ENCODE results near the gene KCNE4.

The KCNE4 gene

DNA sequence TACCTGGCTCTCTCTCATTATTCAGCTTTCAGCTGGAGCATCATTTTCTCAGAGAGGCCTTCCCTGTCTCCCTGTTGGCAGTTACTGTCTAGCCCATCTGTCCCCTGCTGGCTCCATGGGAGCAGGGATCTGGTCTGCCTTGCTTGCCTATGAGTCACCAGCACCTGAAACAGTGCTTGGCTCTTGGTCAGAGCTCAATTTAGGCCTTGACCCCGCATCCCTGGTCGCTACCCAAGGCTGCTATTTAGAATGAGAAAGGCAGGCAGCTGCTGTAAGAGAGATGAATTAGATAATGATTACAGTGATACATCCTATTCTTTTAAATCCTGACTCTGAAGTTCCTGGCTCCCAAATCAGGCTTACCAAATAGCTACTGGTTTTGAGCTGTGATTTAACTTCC, 32.9 kb downstream of the KCNE4 start:
- H3K36me3 ChIP-seq = no peaks in the 10 kb centered on the region
- H3K4me3 ChIP-seq = no peak overlapping the region
- no peaks in the 10 kb centered on the region for H3K9me3 ChIP-seq
- intact Hi-C loops (cut with DNase I; ENCODE audit: low total_unique reads) = no loop called here
- peaks cover 0 to 4% (median 0%) of the 10 kb centered on the region in 4 donors for H3K4me1 ChIP-seq
- H3K27ac ChIP-seq = no peak overlapping the region
- DNase-seq = no peak
- TF ChIP-seq, protein P1, sequence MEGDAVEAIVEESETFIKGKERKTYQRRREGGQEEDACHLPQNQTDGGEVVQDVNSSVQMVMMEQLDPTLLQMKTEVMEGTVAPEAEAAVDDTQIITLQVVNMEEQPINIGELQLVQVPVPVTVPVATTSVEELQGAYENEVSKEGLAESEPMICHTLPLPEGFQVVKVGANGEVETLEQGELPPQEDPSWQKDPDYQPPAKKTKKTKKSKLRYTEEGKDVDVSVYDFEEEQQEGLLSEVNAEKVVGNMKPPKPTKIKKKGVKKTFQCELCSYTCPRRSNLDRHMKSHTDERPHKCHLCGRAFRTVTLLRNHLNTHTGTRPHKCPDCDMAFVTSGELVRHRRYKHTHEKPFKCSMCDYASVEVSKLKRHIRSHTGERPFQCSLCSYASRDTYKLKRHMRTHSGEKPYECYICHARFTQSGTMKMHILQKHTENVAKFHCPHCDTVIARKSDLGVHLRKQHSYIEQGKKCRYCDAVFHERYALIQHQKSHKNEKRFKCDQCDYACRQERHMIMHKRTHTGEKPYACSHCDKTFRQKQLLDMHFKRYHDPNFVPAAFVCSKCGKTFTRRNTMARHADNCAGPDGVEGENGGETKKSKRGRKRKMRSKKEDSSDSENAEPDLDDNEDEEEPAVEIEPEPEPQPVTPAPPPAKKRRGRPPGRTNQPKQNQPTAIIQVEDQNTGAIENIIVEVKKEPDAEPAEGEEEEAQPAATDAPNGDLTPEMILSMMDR (IDR thresholded peaks at IDR 0.05) = no peak
- H3K27me3 ChIP-seq = no peaks in the 10 kb centered on the region

DNA sequence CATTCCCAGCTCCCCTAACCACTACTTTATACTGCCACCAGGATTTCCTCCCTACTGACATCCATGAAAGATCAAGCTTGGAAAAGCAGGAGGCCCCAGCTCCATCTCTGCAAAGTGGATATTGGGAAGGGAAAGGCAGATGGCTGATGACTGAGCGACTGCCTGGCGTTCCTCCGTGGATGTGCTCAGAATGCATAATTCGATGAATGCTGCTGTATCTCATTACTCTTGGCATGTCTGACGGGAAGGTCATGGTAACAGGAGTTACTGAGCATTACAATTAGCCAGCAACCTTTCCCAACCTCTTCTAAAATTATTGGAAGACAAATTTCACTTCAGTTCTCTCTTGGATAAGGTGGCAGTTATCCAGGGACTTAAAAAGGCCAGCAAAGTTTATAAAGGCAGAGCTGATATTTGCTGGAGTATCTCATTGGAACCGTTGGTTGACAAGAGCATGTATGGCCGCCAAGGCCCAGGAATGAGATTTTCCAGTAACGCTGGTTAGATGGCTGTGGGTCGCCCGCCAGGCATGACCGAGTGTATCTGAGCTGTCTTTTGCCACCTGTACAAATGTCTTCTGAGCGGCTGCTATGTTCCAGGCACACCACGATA, 34.5 kb downstream of the KCNE4 start:
- no peaks in the 10 kb centered on the region for H3K36me3 ChIP-seq
- H3K4me3 ChIP-seq = no peak overlapping the region
- H3K27ac ChIP-seq = no peak overlapping the region
- H3K27me3 ChIP-seq = no peaks in the 10 kb centered on the region
- H3K4me1 ChIP-seq = peaks cover 0 to 4% (median 0%) of the 10 kb centered on the region in 4 donors
- peak in 1 of 2 donors; percentile 28 for DNase-seq
- H3K9me3 ChIP-seq = no peaks in the 10 kb centered on the region
- TF ChIP-seq, protein P1 (IDR thresholded peaks at IDR 0.05) = no peak
- intact Hi-C loops (cut with DNase I; ENCODE audit: low total_unique reads) = no loop called here

DNA sequence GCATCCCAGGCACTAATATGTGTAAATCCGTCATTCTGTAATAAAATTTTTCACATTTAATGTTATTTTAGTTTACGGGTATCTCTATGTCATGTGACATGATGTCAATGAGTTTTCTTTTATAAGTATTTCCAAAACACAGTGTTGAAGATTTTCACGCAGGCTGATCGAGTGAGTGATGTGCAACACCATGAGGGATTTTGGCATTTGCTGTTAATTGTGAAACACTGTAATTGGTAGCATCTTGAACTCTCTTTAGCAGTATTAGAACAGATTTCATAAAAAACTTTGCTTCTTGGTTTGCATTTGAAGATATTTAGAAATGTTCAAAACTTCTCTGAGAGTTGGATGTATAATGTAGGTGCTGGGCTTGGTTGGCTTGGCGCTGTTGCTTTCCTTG, 35.5 kb downstream of the KCNE4 start:
- H3K9me3 ChIP-seq = no peaks in the 10 kb centered on the region
- no peak overlapping the region for H3K4me3 ChIP-seq
- no peaks in the 10 kb centered on the region for H3K27me3 ChIP-seq
- peaks cover 0 to 5% (median 2%) of the 10 kb centered on the region in 4 donors for H3K4me1 ChIP-seq
- H3K36me3 ChIP-seq = no peaks in the 10 kb centered on the region
- DNase-seq = no peak
- intact Hi-C loops (cut with DNase I; ENCODE audit: low total_unique reads) = no loop called here
- TF ChIP-seq, protein P1 (IDR thresholded peaks at IDR 0.05) = no peak
- no peak overlapping the region for H3K27ac ChIP-seq

DNA sequence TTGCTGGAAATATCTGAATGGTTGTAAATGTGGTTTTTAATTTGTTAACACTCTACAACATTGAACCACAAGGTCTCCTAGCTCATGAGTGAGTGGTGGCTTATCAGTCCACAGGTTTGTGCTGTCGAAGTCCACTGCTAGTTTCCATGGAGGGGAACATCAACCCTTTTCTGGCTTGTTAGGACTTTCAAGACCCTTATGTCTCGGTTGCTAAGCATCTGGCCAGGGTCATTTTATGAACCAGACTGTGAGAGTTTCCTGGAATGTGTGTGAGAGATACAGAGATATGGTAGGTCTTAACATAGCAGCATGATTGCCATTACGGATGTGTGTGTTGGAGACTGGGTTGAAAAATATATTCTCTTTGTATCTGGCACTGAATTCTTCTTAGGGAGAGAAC, 36.9 kb downstream of the KCNE4 start:
- intact Hi-C loops (cut with DNase I; ENCODE audit: low total_unique reads) = no loop called here
- H3K9me3 ChIP-seq = no peaks in the 10 kb centered on the region
- H3K27ac ChIP-seq = no peak overlapping the region
- H3K4me3 ChIP-seq = no peak overlapping the region
- no peaks in the 10 kb centered on the region for H3K36me3 ChIP-seq
- TF ChIP-seq, protein P1 (IDR thresholded peaks at IDR 0.05) = no peak
- DNase-seq = no peak
- H3K4me1 ChIP-seq = peaks cover 0 to 19% (median 7%) of the 10 kb centered on the region in 4 donors
- H3K27me3 ChIP-seq = no peaks in the 10 kb centered on the region

DNA sequence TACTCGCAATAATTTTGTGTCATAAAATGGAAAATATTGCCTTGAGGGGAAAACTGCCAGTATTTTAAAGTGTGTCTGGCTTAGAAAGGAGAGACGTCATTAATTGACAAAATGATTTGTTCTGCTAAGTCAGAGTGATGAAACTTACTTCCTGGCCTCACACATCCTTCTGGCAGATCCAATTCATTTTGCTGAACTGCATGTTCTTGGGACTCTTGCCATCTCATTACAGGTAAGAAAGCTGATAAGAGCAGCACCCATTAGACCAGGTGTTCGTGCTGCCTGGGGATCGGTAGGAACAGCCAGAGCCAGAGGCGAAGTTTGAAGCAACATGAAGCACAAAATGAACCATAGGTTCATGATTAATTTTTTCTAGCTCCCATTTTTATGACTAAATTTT, 38.0 kb downstream of the KCNE4 start:
- Histone ChIP-seq H3K27me3 (no peaks in the 10 kb centered on the region), H3K27ac (no peak overlapping the region)
- intact Hi-C loops (cut with DNase I; ENCODE audit: low total_unique reads) = no loop called here

More for the DNA sequence above, 38.0 kb downstream of the KCNE4 start:
- Histone ChIP-seq H3K4me3 (no peak overlapping the region), H3K9me3 (no peaks in the 10 kb centered on the region), H3K4me1 (peaks cover 0 to 21% (median 7%) of the 10 kb centered on the region in 4 donors), H3K36me3 (no peaks in the 10 kb centered on the region)
- TF ChIP-seq, protein P1 (IDR thresholded peaks at IDR 0.05) = no peak
- no peak for DNase-seq

All from tibial artery (tissue), 4 donors.